ENCODE measurements around the gene CNGA2. TPM values are rescaled to one million over a fixed set of nuclear protein-coding genes. Genes with fewer than 3 reads are reported as not detected.

CNGA2 gene
- polyA plus RNA-seq, 3 donors = not detected

DNA sequence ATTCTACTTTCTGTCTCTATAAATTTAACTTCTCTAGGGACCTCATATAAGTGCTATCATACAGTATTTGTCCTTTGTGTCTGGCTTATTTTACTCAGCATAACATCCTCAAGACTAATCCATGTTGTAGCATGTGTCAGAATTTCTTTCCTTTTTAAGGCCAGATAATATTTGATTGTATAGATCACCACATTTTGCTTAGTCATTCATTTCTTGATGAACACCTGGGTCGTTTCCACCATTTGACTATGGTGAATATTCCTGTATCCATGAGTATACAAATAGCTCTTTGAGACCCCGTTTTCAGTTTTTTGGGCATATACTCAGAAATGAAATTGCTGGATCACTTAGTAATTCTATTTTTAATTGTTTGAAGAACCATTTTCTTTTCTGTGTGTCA, 12.0 kb downstream of the CNGA2 start:
- DNase-seq (ENCODE audit: low read depth in 3 of 3, low spot score in 2 of 3) = no peak

DNA sequence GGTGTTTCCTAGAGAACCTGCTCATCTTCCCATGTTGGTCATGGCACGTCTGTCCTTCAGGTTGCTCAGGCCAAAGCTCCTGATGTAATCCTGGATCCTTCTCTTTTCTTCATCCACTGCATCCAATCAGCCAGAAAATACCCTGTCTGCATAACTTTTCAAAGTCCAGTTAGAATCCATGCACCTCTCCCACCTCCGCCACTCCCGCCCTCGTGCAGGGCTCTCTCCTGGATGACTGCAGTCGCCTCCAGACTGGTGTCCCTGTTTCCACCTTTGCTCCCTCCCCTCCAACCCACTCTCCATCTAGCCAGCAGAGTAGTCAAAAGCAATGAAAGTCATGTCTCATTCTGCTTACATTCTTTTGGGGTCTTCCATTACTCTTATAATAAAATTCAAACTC, 16.0 kb downstream of the CNGA2 start:
- DNase-seq (ENCODE audit: low read depth in 3 of 3, low spot score in 2 of 3) = no peak

GRCh38 chrX:151752847-151753246, 18.3 kb downstream of the CNGA2 start:
- no peak for DNase-seq (ENCODE audit: low read depth in 3 of 3, low spot score in 2 of 3)

DNA sequence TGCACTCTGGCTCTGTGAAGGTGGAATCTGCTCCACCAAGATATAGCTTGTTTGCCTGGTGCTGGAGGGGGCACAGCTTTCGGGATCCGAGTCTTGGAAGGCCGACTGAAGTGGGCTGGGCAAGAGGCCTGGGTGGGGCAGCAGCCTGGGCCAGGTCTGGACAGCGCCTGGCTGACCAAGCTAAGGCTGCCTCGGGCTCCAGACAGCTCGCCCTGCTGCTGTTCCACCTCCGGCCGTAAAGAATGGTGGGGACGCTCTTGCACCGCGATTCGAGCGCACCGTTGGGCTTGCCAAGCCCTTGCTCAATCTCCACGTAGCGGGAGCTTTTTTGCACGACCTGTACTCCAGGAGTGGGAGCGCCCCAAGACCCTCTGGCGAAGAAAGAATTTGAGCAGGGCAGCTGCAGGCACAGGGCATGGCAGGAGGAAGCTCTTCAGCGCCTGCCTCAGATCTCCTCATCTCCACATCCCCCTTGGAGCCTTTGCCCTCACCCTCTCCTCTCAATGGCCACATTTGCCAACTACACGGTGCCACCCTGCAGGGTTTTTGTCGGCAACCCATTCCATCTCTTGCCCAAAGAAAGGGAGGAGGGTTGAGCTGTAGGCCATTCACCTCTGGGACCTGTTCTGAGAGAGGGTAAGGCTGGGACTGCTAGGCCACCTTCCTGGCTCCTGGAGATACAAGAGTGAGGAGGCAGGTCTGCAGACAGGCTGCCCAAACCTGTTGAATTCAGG, 18.9 kb downstream of the CNGA2 start:
- DNase-seq (ENCODE audit: low read depth in 3 of 3, low spot score in 2 of 3) = no peak

DNA sequence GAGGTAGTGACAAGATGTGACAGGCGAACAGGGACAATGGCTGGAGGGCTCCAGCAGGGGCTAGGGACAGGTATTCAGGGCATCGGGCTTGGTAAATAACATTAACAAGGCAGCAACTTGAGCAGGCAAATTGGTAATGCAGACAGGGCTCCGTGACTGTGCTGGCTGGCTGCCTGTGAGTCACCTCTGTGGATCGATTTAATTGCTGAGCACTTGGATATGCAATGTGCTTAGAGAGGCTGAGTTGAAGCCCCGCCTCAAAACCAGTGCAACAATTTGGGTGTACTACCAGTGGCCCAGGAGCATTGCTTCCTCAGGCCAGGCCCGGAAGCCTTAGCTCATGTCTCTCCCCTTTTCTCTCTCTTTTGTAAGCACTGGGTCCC, 19.5 kb downstream of the CNGA2 start:
- DNase-seq (ENCODE audit: low read depth in 3 of 3, low spot score in 2 of 3) = no peak

- DNase-seq (ENCODE audit: low read depth in 3 of 3, low spot score in 2 of 3) = no peak
Observed at GRCh38 chrX:151754641-151755215, 20.2 kb downstream of the CNGA2 start.

DNA sequence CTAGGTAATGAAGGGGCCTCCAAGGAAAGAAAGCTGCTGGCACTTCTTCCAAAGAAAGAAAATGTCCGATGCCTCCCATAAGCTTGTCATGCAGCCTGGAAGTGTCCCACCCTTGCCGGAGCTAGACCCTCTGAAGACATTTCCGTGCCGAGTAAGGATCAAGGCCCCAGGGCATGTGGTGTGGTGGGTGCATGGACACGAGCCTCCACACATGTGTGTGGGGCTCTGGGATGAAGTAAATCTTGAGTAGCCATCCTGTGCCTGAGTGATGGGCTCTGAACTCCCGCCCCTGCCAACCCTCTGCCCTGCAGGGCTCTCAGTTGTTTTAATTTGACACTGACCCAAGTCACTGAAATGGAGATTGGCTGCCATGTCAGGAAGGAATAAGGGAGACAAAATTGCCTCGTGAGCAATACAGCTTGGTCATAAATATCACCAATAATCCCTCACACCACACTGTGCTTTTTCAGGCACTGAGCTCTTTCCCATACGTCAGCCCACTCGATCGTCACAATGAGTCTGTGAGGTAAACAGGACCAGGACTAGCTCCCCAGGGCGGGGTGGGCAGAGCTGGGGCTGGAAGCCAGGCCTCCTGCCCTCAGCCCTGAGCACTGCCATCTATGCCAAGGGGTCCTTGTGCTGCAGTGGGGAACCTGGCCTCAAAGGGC, 24.6 kb downstream of the CNGA2 start:
- no peak for DNase-seq (ENCODE audit: low read depth in 3 of 3, low spot score in 2 of 3)

DNA sequence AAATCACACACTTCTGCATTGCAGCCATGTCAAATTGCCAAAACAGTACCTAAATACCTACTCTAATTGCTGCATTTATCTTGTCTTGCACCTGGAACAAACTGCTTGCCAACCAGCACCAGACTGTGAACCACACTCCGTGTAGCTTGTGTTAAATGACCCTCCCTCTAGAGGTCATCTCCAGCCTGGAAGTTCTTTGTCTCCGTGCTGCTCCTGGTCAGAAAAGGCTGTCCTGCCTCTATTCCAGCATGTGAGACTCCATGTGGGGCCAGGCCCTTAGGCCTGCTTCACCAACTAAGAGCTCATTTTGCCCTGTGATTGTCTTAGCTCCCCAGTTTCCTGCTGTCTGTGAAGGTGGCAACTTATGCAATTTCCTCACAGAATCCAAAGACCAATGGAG, 28.3 kb downstream of the CNGA2 start:
- no peak for DNase-seq (ENCODE audit: low read depth in 3 of 3, low spot score in 2 of 3)

GRCh38 chrX:151763711-151764110, 29.2 kb downstream of the CNGA2 start:
- no peak for DNase-seq (ENCODE audit: low read depth in 3 of 3, low spot score in 2 of 3)

DNA sequence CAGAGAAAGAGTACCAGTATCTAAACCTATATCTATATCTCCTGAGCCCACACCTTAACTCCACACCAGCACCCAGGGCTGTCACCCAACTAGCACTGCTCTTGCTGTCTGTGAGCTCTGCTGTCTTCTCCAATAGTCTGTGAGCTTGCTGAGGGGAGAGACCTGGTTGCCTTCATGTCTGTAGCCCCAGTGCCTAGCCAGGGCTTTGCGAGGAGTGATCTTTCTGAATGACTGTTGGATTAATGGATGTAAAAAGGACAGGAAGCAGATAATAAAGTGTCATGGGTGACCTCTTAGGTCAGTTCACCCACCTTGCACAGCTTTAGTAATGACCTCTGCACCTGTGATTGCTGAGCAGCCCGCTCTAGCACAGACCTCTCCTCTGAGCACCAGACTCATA, 30.5 kb downstream of the CNGA2 start:
- DNase-seq (ENCODE audit: low read depth in 3 of 3, low spot score in 2 of 3) = no peak

DNA sequence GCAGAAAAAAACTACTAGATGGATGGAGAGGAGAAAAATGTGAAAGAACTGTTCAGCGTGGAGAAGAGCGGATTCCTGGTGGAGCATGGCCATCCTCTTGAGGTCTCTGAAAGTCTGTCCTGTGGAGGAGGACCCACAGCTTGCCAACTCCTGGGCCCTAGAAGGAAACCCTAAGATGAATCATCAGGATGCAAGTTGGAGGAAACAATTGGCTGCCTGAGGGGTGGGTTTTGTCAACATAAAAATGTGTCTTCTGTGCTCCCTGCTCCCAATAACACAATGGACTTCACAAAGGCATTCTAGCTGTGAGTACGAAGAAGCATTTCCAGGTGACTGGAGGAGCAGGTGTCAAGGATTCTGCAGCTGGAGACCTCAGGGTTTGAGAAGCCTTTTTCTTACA, 37.2 kb downstream of the CNGA2 start:
- no peak for DNase-seq (ENCODE audit: low read depth in 3 of 3, low spot score in 2 of 3)

DNA sequence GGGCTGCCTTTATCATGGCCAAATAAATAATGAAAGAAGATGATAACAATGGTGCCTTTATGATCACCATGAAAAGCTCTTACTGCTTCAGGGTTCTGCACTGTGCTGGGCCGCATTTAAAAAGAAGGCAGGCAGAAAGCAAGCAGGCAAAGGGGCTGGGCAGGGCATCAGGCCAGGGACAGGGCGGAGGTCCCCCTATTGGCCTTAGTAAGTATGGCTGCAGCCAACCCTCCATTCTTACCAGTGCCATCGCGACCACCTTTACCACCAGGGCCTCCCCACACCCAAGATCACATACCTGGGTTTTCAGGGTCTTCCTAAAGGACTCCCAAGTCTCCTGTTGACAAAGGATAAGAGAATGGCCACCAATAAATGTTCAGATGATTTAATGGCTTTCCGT, 38.9 kb downstream of the CNGA2 start:
- no peak for DNase-seq (ENCODE audit: low read depth in 3 of 3, low spot score in 2 of 3)

DNA sequence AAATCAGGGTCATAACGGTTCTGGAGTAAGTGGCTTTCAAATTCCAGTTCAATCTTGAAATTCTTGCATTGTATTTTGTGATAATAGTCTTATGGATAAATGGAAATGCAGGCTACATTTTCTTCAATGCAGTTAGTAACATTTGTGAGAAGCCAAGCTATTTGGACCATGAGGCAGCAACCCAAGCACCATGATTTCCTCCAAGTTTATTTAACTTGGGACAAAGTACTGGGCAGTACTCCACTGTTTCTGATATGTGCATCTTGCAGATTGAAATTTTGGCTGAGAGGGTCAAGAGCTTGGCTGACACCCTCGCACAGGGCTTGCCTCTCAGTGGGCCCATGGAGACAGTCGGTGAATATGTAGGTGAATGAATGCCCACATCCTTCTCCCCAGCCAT, 39.9 kb downstream of the CNGA2 start:
- DNase-seq (ENCODE audit: low read depth in 3 of 3, low spot score in 2 of 3) = no peak

DNA sequence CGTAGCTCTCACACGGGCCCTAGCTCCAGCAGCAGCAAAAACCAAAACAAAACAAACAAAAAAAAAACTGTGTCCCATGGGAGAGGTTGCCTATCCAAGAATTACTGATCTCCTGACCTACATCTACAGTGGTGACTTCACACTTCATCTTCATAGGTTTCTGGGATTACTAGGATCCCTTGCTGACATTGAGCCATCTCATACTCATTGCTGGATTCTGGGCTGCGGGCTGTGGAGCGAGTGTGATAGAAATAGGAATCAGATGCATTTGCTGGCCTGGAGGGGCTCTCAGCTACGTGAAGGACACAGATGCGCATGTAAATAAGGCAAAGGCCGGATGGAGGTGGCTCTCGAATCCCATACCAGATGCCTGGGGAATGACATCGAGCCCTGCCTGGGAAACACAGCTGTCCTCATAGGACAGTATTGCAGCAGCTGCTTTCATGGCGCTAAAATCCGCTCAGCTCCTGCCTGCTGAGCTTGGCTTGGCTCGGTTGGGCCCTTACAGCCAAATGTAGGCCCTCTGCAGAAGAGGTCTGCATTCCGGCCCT, 41.7 kb downstream of the CNGA2 start:
- DNase-seq (ENCODE audit: low read depth in 3 of 3, low spot score in 2 of 3) = no peak

- no peak for DNase-seq (ENCODE audit: low read depth in 3 of 3, low spot score in 2 of 3)
Observed at GRCh38 chrX:151776936-151777335, 42.4 kb downstream of the CNGA2 start.

DNA sequence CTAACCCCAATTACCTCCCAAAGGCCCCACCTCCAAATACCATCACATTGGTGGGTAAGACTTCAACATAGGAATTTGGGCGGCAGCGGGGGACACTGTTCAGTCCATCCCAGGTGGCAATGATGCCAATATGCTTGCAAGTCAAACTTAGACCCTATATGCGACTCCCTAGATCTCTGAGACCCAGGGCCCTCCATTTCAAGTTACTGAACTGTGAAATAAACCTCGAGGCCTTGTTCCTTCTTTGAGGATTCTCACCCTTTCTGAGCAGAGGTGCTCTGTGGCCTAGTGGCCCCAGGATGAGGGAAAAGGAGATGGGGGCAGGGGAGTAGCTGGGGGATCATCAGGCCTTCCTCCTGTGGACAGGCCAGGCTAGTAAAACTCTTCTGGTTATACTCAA, 44.7 kb downstream of the CNGA2 start:
- no peak for DNase-seq (ENCODE audit: low read depth in 3 of 3, low spot score in 2 of 3)

- DNase-seq (ENCODE audit: low read depth in 3 of 3, low spot score in 2 of 3) = no peak
Observed at GRCh38 chrX:151780621-151781020, 46.1 kb downstream of the CNGA2 start.

DNA sequence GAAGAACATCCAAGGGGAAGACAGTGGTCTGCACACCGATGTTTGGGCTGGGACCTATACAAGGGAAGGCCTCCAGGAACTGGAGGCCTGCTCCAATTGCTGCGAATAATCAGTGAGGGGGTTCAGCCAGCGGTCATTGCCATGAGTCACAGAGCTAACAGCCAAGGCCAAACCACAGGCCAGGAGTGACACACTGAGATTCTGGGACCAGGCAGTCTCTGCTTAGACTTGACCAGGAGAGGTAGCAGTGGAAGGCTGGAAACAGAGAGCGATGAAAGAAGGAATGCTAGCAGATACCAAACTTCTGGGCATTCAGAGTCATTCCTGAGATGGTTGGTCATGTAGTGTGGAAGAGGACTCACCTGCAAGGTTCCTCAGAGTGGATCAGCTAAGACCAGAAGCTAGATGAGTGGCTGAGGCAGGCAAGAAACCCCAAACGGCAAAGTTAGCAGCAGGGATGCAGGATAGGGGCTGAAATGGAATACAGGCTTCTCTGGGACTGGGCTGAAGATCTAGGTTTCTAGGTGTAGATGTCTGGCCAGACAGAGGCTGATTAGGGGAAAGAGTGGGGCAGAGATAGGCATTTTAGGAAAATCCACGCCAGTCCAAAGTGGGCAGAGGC, 54.7 kb downstream of the CNGA2 start:
- no peak for DNase-seq (ENCODE audit: low read depth in 3 of 3, low spot score in 2 of 3)

- no peak for DNase-seq (ENCODE audit: low read depth in 3 of 3, low spot score in 2 of 3)
Observed at GRCh38 chrX:151790481-151791160, 56.1 kb downstream of the CNGA2 start.

GRCh38 chrX:151791961-151792360, 57.4 kb downstream of the CNGA2 start:
- no peak for DNase-seq (ENCODE audit: low read depth in 3 of 3, low spot score in 2 of 3)

DNA sequence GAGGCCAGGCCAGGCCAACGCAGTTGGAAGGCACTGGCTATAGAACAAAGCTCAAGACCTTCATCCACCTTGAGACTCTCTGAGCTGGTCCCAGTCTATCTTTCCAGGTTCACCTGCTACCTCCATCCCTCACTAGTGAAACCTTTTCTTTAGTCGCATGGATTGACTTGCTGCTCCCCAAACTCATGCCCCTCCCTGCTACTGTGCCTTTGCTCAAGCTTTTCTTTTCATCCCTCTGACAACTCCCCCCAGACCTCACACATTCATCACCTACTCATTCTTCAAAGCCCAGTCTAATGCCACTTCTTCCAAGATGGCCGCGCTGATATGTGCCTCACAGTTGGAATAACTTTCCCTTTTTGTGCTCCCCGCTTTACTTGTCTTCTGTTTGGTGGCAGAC, 58.0 kb downstream of the CNGA2 start:
- DNase-seq (ENCODE audit: low read depth in 3 of 3, low spot score in 2 of 3) = no peak
